Mammary epithelial cell (primary cell): ENCODE results near the gene RSAD2.

Experiments used
- EZH2 ChIP-seq: IDR thresholded peaks from 2 replicates; pipeline ENCODE4 v1.6.1; 2012; ENCODE audit warnings: low read length, inconsistent platforms, borderline replicate concordance
- TF ChIP-seq, protein P1 (sequence below), 2 donors: IDR thresholded peaks in 1 of 2; conservative IDR thresholded peaks in 1 of 2; 2 replicates each; pipeline ENCODE4 v1.5.1; 2011 to 2012; ENCODE audit warnings: inconsistent platforms in 2 of 2, low read length in 2 of 2, mild to moderate bottlenecking in 2 of 2, control low read depth in 1 of 2, low read depth in 1 of 2; ENCODE audit not compliant: insufficient read depth in 1 of 2; ENCODE audit errors: extremely low read depth in 1 of 2

- TF ChIP-seq, protein P1, sequence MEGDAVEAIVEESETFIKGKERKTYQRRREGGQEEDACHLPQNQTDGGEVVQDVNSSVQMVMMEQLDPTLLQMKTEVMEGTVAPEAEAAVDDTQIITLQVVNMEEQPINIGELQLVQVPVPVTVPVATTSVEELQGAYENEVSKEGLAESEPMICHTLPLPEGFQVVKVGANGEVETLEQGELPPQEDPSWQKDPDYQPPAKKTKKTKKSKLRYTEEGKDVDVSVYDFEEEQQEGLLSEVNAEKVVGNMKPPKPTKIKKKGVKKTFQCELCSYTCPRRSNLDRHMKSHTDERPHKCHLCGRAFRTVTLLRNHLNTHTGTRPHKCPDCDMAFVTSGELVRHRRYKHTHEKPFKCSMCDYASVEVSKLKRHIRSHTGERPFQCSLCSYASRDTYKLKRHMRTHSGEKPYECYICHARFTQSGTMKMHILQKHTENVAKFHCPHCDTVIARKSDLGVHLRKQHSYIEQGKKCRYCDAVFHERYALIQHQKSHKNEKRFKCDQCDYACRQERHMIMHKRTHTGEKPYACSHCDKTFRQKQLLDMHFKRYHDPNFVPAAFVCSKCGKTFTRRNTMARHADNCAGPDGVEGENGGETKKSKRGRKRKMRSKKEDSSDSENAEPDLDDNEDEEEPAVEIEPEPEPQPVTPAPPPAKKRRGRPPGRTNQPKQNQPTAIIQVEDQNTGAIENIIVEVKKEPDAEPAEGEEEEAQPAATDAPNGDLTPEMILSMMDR (conservative IDR thresholded peaks at IDR 0.05 in 1 of 2, IDR thresholded peaks at IDR 0.05 in 1 of 2; ENCODE audit: extremely low read depth in 1 of 2, insufficient read depth in 1 of 2, low read depth in 1 of 2, low read length in 2 of 2): no peak
- no peak for TF ChIP-seq EZH2
These were observed 3.5 kb upstream of the RSAD2 start for GRCh38 chr2:6874032-6874431.
